Esophagus muscularis mucosa (tissue), 3 donors: ENCODE data around the gene FBXO36.

Source experiments
- CTCF ChIP-seq, 3 experiments: fragments of 200-600 bp in 2 of 3; fragments of 450-650 bp in 1 of 3; sonication (generic) in 2 of 3; IDR thresholded peaks; one replicate each; pipeline ENCODE4 v1.5.1; 2017 to 2019; ENCODE audit warnings: antibody characterized with exemption in 3 of 3, mild to moderate bottlenecking in 2 of 3, moderate library complexity in 1 of 3
- POLR2AphosphoS5 ChIP-seq, 2 donors: sonication (generic); formaldehyde crosslinking; IDR thresholded peaks; one replicate each; pipeline ENCODE4 v1.6.1; 2017; ENCODE audit warnings: antibody characterized with exemption in 2 of 2

- no peak for TF ChIP-seq CTCF (IDR thresholded peaks at IDR 0.05)
- no peak for TF ChIP-seq POLR2AphosphoS5 (IDR thresholded peaks at IDR 0.05)
Measured at GRCh38 chr2:229969921-229970320, 47.6 kb downstream of the FBXO36 start.
